DMS79 treated with DMSO at 0.1 percent for 48 hours (cell line): ENCODE measurements around the gene SEPHS2.
"Not testable (repeated sequence)": the region's sequence is repeated elsewhere in the genome, so short reads cannot be mapped to it uniquely, and the experiment has no call there.

Experiments
- DNase-seq: peaks from one replicate; lab custom pipeline; 2025; lab: John Stamatoyannopoulos, UW

Gene SEPHS2

GRCh38 chr16:30470170-30470512, 24.5 kb upstream of the SEPHS2 start:
- no peak for DNase-seq

GRCh38 chr16:30464078-30464477, 18.4 kb upstream of the SEPHS2 start:
- no peak for DNase-seq

- DNase-seq: not testable (repeated sequence)
These were observed 15.8 kb upstream of the SEPHS2 start for GRCh38 chr16:30461426-30461825.

GRCh38 chr16:30459456-30459855, 13.8 kb upstream of the SEPHS2 start:
- no peak for DNase-seq

- no peak for DNase-seq
These were observed 13.1 kb upstream of the SEPHS2 start for GRCh38 chr16:30458561-30459394.

GRCh38 chr16:30457743-30458560, 12.3 kb upstream of the SEPHS2 start:
- DNase-seq: no peak

DNA sequence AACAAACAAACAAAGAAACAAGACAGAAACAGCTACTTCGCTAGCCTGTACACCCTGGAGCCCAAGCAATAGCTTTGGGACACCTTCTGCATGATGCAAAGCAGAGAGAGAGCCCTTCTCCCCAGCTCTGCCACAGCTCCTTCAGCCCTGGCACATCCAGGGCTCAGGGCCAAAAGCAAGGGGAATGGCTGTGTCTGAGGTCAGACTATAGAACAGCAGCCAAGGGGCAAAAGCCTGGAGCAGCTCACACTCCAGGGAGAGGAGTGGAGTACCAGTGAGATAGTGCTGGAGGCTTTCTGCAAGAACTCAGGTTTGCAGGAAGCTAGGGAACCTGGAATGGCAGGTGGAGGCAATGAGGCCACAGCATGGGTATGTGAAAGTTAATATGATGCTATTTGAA, 11.6 kb upstream of the SEPHS2 start:
- DNase-seq: no peak

DNA sequence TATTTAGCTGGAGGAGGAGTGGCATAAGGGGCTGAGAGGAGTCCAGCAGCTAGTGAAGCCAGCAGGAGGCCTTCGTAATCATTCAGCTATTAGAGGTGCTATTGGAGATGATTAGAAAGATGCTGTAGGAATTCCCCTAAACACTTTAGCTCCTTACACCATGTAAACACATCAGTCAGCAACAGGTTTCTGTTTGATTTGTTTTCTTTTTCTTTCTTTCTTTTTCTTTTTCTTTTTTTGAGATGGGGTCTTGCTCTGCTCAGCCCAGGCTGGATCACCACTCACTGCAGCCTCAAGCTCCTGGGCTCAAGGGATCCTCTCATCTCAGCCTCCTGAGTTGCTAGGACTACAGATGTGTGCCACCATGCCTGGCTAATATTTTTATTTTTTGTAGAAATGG, 10.6 kb upstream of the SEPHS2 start:
- DNase-seq: no peak

- not testable (repeated sequence) for DNase-seq
These were observed 7.3 kb upstream of the SEPHS2 start for GRCh38 chr16:30452709-30453580.

- no peak for DNase-seq
These were observed 3.4 kb upstream of the SEPHS2 start for GRCh38 chr16:30449116-30449435.

DNA sequence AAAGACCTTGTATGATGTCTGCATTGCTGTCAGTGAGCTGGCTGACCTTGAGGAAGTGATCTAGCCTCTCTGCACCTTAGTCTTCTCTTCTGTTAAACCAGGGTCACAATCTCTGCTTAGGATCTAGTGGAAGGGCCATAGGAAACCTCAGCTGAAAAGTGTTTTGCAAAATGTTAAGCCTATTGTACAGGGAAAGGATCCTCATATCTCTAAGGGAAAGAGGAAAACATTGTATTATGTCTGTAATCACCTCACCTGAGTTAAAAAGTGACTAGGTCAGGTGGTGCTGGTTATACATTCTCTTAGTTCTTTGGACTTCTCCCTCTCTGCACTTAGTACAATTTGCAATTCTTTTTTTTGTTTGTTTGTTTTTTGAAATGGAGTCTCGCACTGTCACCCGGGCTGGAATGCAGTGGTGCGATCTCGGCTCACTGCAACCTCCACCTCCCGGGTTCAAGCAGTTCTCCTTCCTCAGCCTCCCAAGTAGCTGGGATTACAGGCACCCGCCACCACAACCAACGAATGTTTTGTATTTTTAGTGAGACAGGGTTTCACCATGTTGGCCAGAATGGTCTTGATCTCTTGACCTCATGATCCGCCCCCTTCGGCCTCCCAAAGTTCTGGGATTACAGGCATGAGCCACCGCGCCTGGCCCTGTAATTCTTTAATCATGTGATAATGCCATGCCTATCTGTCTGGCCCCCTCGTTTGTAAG, 2.0 kb upstream of the SEPHS2 start:
- no peak for DNase-seq

GRCh38 chr16:30446203-30446595, 525 bp upstream of the SEPHS2 start:
- no peak for DNase-seq

DNA sequence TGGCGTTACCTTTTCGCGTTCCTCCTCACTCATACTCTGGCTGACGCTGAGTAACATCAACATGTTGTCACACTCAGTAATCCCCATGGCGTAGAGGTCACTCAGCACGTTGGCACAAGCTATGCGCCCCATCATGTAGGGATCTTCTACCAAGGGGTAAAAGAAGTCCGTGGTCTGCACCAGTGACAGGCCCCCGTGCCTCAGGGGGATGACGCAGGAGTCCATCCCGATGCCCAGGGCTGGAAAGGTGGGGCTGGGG, 596 bp downstream of the SEPHS2 start:
- DNase-seq: no peak

GRCh38 chr16:30444231-30445148, 1.2 kb downstream of the SEPHS2 start:
- peak; percentile 9 for DNase-seq

- DNase-seq: no peak
These were observed 2.0 kb downstream of the SEPHS2 start for GRCh38 chr16:30443631-30444030.

DNA sequence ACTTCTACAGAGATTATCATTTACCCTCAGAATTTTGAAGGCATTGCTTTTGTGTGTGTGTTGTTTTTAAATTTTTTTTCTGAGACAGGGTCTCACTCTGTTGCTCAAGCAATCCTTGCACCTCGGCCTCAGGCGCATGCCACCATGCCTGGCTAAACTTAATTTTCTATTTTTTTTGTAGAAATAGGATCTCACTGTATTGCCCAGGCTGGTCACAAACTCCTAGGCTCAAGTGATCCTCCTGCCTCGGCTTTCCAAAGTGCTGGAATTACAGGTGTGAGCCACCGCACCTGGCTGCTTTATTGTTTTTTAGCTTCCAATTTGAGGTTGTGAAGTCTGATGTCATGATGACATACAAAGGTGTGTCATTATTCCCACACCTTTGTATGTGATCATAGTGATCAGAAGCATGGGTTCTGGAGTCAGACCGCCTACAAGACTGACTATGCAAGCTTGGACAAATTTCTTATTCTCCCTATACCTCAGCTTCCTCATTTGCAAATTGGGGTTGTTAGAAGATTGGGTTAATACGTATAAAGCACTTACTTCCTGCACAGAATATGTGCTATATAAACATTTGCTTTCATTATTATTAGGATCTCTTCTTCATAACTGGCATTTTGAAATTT, 5.8 kb downstream of the SEPHS2 start:
- no peak for DNase-seq

DNA sequence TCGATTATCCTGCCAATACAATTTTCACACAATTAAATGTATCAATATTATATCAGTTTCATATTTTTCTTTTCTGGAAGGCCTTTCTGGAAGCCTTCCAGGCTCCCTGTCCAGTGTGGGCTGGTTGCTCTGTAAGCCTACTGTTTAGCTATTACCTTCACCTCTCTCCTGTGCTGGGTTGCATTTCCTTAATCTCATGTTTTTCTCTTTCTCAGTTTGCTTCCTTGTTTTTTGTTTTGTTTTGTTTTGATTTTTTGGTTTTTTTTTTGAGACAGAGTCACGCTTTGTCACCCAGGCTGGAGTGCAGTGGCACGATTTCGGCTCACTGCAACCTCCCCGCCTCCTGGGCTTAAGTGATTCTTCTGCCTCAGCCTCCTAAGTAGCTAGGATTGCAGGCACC, 6.8 kb downstream of the SEPHS2 start:
- DNase-seq: no peak

DNA sequence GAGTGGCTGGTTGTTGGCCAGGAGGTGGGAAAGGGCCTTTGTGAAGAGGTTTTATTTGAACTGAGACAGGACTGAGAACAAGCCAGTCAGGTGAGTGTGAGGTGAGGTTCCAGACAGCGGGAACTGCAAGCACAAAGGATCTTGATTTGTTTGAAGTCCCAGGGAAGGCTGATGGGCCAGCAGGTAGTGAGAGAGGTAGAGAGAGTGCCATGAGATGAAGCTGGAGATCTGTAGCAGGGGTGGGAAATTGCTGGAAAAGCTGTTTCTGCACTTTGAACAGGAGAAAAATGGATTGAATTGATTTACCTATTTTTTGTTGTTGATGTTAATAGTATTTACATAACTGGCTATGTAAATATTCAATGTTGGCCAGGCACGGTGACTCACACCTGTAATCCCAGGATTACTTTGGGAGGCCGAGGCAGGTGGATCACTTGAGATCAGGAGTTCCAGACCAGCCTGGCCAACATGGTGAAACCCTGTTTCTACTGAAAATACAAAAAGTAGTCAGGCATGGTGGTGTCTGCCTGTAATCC, 8.1 kb downstream of the SEPHS2 start:
- peak; percentile 84 for DNase-seq

DNA sequence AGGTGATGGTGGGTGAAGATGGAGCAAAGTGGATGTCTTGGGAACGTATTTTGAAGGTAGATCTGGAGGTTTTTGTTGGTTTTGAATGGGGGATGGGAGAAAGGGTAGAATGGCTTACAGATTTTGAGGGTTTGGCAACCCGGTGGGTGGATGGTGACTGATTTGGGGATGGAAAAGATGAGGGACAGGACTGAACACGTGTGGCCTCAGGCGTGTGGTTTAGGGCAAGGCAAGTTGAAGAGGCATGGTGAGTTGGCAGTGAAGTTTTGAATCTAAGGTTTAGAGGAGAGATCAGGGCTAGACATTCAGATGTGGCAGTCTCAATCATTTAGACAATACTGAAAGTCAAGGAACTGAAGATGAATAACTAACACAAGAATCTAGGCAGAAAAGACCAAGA, 10.8 kb downstream of the SEPHS2 start:
- no peak for DNase-seq

DNA sequence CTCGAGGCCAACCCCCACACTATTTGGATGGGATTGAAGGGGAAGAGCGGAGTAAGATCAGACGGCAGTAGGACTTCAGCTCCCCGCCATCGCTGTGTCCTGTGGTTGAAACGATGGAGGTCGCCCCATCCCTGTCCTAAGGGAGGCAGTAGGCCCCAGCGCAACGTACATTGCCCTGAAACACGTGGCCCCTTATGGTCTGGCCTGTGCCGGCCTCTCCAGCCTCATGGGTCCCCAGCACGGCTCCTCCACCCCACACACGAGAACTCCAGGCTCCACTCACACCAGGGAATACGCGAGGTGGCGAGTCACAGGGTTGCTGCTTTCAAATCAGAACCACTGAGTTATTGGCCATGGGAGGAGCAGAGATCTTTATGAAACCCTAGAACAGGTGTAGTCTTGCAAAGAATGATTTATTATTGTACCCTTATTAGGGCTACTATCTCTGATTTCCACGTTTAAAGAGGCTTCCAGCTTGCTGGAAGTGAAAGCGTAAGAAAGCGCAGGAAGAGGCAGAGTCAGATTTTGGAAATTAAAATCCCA, 15.2 kb downstream of the SEPHS2 start:
- no peak for DNase-seq
